GM12891 (cell line): ENCODE measurements around the gene ARHGEF7.

Experiments used
- PAX5 ChIP-seq: IDR thresholded peaks from 2 replicates; pipeline ENCODE4 v1.6.1; 2011; ENCODE audit warnings: low read length, moderate library complexity, mild to moderate bottlenecking; ENCODE audit not compliant: insufficient read depth, severe bottlenecking
- POLR2A ChIP-seq: IDR thresholded peaks from 2 replicates; pipeline ENCODE4 v1.6.1; 2011; ENCODE audit warnings: low read depth, low read length, control low read depth
- POLR2AphosphoS5 ChIP-seq: IDR thresholded peaks from 2 replicates; pipeline ENCODE4 v1.6.1; 2011; ENCODE audit warnings: low read depth, low read length, control low read depth
- TAF1 ChIP-seq: IDR thresholded peaks from 2 replicates; pipeline ENCODE4 v1.6.1; 2011; ENCODE audit warnings: low read depth, low read length, control low read depth

GRCh38 chr13:111278743-111279652 lies 163.9 kb downstream of the ARHGEF7 start:
- no peak for TF ChIP-seq POLR2A
- no peak for TF ChIP-seq POLR2AphosphoS5
- TF ChIP-seq PAX5: no peak
- no peak for TF ChIP-seq TAF1
